HepG2 (cell line): ENCODE data around the gene ZBTB7B. TPM values are rescaled to one million over a fixed set of nuclear protein-coding genes. Genes with fewer than 3 reads are reported as not detected.

Experiments used
- ARHGAP35 ChIP-seq: sonication (generic); formaldehyde crosslinking; IDR thresholded peaks from 2 replicates; pipeline ENCODE4 v1.9.0; 2022; ENCODE audit warnings: mild to moderate bottlenecking, inconsistent platforms, moderate library complexity, missing genetic modification reagents, borderline replicate concordance
- ELK4 ChIP-seq: sonication (generic); formaldehyde crosslinking; IDR thresholded peaks from 2 replicates; pipeline ENCODE4 v1.9.0; 2021; ENCODE audit warnings: missing genetic modification reagents, borderline replicate concordance
- FLYWCH1 ChIP-seq: sonication (generic); formaldehyde crosslinking; IDR thresholded peaks from 2 replicates; pipeline ENCODE4 v1.8.1; 2023; ENCODE audit warnings: mild to moderate bottlenecking, missing genetic modification reagents
- FOXA1 ChIP-seq, 2 experiments: fragments of 450-650 bp in 1 of 2; sonication (generic) in 1 of 2; formaldehyde crosslinking in 1 of 2; IDR thresholded peaks; 2 replicates each; pipeline versions ENCODE4 v1.4.0 to v1.6.1; 2016 to 2020; ENCODE audit warnings: missing genetic modification reagents in 1 of 2
- GABPA ChIP-seq, 2 experiments: IDR thresholded peaks; 2 replicates each; pipeline ENCODE4 v1.6.1; 2011 to 2016; ENCODE audit warnings: low read depth in 2 of 2, low read length in 1 of 2, missing biosample characterization in 1 of 2, missing genetic modification characterization in 1 of 2
- GATAD2A ChIP-seq: IDR thresholded peaks from 2 replicates; pipeline ENCODE4 v1.6.1; 2016
- NR2C2 ChIP-seq: sonication (generic); formaldehyde crosslinking; IDR thresholded peaks from 2 replicates; pipeline ENCODE4 v1.4.0; 2020; ENCODE audit warnings: missing genetic modification reagents, mild to moderate bottlenecking, moderate library complexity, borderline replicate concordance
- SMARCE1 ChIP-seq: fragments of 450-650 bp; IDR thresholded peaks from 2 replicates; pipeline ENCODE4 v1.6.1; 2017; ENCODE audit warnings: borderline replicate concordance
- TMF1 ChIP-seq: sonication (generic); formaldehyde crosslinking; IDR thresholded peaks from 2 replicates; pipeline ENCODE4 v1.8.1; 2022; ENCODE audit warnings: low read depth, missing genetic modification reagents
- UBTF ChIP-seq: sonication (generic); formaldehyde crosslinking; IDR thresholded peaks from 2 replicates; pipeline ENCODE4 v1.4.0; 2020; ENCODE audit warnings: mild to moderate bottlenecking, missing genetic modification reagents
- YEATS4 ChIP-seq: sonication (generic); formaldehyde crosslinking; IDR thresholded peaks from 2 replicates; pipeline ENCODE4 v1.4.0; 2020; ENCODE audit warnings: missing genetic modification reagents, borderline replicate concordance
- ZNF20 ChIP-seq: sonication (generic); formaldehyde crosslinking; IDR thresholded peaks from 2 replicates; pipeline ENCODE4 v1.4.0; 2020; ENCODE audit warnings: mild to moderate bottlenecking, moderate library complexity, missing genetic modification reagents
- ZNF253 ChIP-seq: sonication (generic); formaldehyde crosslinking; IDR thresholded peaks from 2 replicates; pipeline ENCODE4 v1.8.0; 2022; ENCODE audit warnings: mild to moderate bottlenecking, missing genetic modification reagents, borderline replicate concordance
- ZNF432 ChIP-seq: sonication (generic); formaldehyde crosslinking; IDR thresholded peaks from 2 replicates; pipeline ENCODE4 v1.5.0; 2020; ENCODE audit warnings: missing genetic modification reagents, mild to moderate bottlenecking, borderline replicate concordance
- ZNF646 ChIP-seq: sonication (generic); formaldehyde crosslinking; IDR thresholded peaks from 2 replicates; pipeline ENCODE4 v1.9.0; 2021; ENCODE audit warnings: mild to moderate bottlenecking, missing genetic modification reagents
- ZNF746 ChIP-seq: sonication (generic); formaldehyde crosslinking; IDR thresholded peaks from 2 replicates; pipeline ENCODE4 v1.8.0; 2022; ENCODE audit warnings: mild to moderate bottlenecking, missing genetic modification reagents
- ZNF775 ChIP-seq: sonication (generic); formaldehyde crosslinking; IDR thresholded peaks from 2 replicates; pipeline ENCODE4 v1.4.0; 2020; ENCODE audit warnings: missing genetic modification reagents, mild to moderate bottlenecking, moderate library complexity, borderline replicate concordance
- polyA plus RNA-seq, 8 experiments: library from polyadenylated mRNA; depleted of rRNA in 3 of 8; stranded (reverse) in 7 of 8; unstranded in 1 of 8; fragments of >200 nt; fragmentation: Illumina TruSeq in 4 of 8; extraction: Trizol in 4 of 8; gene quantifications; 2 replicates each; pipeline versions ENCODE4 v1.2.1 to v1.2.3, GENCODE V29; 2011 to 2016; ENCODE audit warnings: low read depth in 4 of 8, missing spikeins in 1 of 8, mixed read lengths in 1 of 8; ENCODE audit not compliant: insufficient read depth in 1 of 8
- total RNA-seq, 5 experiments: library from RNA; depleted of rRNA; stranded (reverse); fragments of >200 nt; fragmentation: Illumina TruSeq; extraction: Trizol; gene quantifications; 2 replicates each; pipeline ENCODE4 v1.2.3, GENCODE V29; 2016; ENCODE audit warnings: low read depth in 1 of 5

The ZBTB7B gene
- total and polyA plus RNA-seq, 2 of the 13 experiments (the other 11 are each of a cell fraction or from before 2014, with no cell fraction given): 15.5 to 17.5 TPM

- TF ChIP-seq UBTF (CRISPR knock-in tag): peak; percentile 88; the same call in 1 of the 2 replicates
- TF ChIP-seq ZNF432 (CRISPR knock-in tag): no peak
- TF ChIP-seq ZNF746 (CRISPR knock-in tag): peak; percentile 63; the same call in 1 of the 2 replicates
- TF ChIP-seq YEATS4 (CRISPR knock-in tag): peak; percentile 83
- TF ChIP-seq ELK4 (CRISPR knock-in tag): no peak
- no peak for TF ChIP-seq ZNF20 (CRISPR knock-in tag)
- TF ChIP-seq ZNF646: peak; percentile 34; the same call in 1 of the 2 replicates
- no peak for TF ChIP-seq GABPA (IDR thresholded peaks at IDR 0.05; ENCODE audit: low read depth, low read length)
- TF ChIP-seq GABPA (CRISPR knock-in tag; IDR thresholded peaks at IDR 0.05; ENCODE audit: low read depth): peak; percentile 65
- TF ChIP-seq ZNF253 (CRISPR knock-in tag): 0 out of 2 replicates have a peak, but pooled peaks have one; percentile 19
- TF ChIP-seq ZNF775 (CRISPR knock-in tag): no peak
- peak; percentile 65 for TF ChIP-seq GATAD2A (CRISPR knock-in tag)
- TF ChIP-seq NR2C2 (CRISPR knock-in tag): peak; percentile 12; the same call in 1 of the 2 replicates
- no peak for TF ChIP-seq SMARCE1
- no peak for TF ChIP-seq FLYWCH1 (CRISPR knock-in tag)
- TF ChIP-seq ARHGAP35 (CRISPR knock-in tag): peak; percentile 94
- TF ChIP-seq FOXA1 (IDR thresholded peaks at IDR 0.05): no peak
- no peak; the same call in 1 of the 2 replicates for TF ChIP-seq FOXA1 (CRISPR knock-in tag; IDR thresholded peaks at IDR 0.05)
- TF ChIP-seq TMF1 (CRISPR knock-in tag): peak; percentile 26; the same call in 1 of the 2 replicates
Measured at GRCh38 chr1:155050560-155051341, 48.1 kb downstream of the ZBTB7B start, which contains the start of gene ADAM15 (continued).
